GM19351 (cell line): ENCODE results near the gene INAFM2.
A peak's percentile ranks its signal among the peaks of the same experiment; 100 is the strongest.

Experiments
- ATAC-seq: cut with Tn5 transposase; IDR thresholded peaks from one replicate; pipeline ENCODE4 v1.9.1; 2021; ENCODE audit warnings: mild to moderate bottlenecking, moderate library complexity; ENCODE audit not compliant: unreplicated experiment

Gene INAFM2

GRCh38 chr15:40323239-40323952, at the start of gene INAFM2:
Gene INAFM2 (plus strand): TSS chr15:40323692. CDS start chr15:40324056, 364 bp downstream.
- peak; percentile 80 for ATAC-seq

DNA sequence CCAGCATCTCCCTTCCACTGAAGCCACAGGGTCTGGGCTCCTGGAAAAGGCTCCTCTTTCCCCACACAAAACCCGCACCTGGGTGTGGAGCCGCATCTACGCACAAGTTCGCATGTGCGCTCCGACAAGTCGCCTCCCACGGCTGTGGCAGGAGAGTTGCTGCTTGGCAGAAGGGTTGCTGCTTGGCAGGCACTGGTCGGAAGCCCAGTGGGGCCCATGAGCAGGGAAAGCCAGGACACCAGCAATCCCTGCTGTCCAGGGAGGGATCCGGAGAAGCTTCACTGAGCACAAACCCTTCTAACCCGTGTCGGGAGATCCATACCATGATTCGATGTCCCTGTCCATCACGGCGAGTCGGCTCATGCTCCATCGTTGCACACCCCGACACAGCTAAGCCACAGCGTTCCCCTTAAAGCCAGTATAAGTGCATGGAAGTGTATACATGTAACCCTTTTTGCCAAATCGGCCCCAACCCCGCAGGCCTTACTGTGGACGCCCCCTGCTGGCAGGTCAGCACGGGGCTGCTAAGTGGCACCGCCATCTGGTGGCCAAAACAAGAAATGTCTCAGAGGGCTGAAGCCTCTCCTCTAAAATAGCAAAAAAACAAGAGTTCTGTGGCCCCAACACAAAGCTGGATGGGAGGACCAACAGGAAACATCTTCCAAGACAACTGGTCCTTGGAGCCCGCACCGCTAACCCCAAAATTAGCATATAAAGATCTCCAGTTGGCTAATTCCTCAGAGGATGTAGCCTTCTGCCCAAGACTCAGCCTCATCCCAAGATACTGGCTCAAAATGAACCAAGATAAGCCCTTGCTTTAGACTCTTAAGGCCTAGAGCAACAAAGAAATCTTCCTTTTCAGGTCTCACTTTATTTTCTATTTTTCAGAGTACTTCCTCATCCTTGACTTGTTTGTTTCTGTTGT, 48.9 kb upstream of the INAFM2 start:
- ATAC-seq = peak; percentile 54

GRCh38 chr15:40275523-40275922, 48.0 kb upstream of the INAFM2 start:
- ATAC-seq = no peak

- ATAC-seq = no peak
Observed at GRCh38 chr15:40275954-40276353, 47.5 kb upstream of the INAFM2 start.

DNA sequence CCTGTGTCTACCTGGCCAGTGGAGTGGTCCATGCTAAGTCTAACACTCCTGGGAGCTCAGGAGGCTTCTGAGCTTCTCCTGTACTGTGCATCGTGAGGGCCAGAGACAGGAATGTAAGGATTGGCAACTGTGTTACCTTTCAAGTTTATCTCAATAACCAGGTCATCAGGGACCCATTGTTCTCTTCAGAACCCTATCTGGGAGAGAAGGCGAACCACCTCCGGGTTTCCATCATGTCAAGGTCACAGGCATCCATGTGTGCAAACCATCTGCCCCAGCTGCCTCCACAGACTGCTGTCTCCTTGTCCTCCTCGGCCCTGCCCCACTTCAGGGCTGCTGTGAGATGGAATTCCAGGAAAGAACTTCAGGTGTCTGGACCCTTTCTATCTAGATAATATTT, 46.6 kb upstream of the INAFM2 start:
- no peak for ATAC-seq

- no peak for ATAC-seq
Observed at GRCh38 chr15:40277471-40277870, 46.0 kb upstream of the INAFM2 start.

DNA sequence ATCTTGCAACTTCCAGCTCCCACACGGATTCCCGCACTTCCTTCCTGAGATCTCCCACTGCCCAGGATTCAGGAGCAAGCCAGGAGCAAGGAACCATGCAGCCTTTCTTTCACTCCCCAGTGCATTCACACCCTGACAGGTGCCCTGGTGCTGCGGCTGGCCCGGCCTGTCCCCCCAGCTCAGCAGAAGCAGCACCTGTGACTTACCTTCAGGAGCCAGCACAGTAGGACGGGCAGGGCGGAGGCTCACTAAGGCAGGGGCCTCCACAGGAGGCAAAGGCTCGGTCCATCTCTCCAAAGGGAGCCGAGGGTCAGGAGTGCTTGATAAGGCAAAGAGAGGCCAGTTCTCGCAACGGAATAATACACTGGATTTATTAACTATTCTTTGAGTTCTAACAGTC, 45.5 kb upstream of the INAFM2 start:
- ATAC-seq = no peak

DNA sequence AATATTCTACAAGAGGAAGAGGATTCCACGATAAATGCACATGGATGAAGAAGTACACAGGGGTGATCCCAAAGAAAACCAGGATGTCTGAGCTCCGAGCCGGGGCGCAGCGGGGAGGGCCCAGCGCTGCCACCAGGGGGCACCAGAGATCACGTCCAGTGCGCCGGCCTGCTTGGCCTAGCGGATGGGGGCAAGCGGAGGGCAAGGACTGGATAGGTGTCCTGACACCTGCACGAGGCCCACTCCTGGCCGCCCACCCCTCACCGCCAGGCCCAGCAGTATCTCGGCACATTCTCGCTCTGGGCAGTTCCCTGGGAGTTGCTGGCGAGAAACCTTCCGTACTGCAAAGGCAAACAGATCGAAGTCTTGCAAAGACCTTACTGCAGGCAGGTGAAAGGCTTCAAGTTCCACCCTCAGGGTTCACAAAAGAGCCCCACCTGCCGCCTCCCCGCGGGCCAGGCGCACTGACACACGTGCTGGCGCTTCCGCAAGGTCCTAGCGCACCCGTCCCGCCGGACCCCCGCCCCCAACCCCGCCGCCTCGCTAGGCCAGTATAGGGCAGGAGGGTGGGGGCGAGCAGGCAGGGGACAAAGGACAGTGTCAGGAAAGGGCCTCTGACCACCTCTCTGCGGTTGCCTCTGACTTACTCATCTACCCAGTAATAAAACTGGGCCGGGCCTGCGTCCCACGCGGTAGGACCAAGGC, 43.9 kb upstream of the INAFM2 start:
- ATAC-seq = no peak

- no peak for ATAC-seq
Observed at GRCh38 chr15:40280260-40281056, 43.0 kb upstream of the INAFM2 start.

DNA sequence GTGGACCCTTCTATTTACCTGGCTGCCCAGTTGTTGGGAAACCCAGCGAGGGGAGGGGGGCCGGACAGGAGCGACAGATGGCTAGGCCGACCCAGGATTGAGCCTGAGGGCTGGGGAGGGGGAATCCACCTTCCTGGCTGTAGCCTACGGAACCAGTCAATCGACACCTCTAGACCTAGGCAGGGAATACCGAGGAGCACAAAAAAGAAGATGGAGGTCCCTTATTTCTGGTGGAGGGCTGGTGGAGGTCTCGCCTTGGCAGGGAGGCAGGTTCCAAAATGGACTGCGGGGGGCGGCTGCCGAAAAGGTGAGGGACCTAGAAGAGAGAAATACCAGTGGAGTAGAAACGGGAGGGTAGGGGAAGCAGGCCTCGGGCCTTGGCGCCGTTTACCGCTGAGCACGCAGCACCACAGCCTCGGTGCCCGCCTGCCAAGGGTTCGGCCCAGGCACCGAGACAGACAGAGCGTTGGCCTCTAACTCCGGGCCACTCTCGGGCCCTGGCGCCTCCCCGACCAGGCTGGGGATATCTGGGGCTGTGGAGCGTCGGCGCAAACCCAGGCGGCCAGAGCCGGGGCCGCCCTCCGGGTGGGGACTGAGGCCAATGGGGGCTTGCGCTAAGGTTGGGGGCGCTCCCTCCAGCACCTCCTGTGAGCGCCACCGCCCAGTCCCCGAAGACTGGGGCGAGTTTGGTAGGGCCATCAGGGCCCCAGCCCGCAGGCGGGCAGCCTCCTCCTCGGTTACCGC, 42.3 kb upstream of the INAFM2 start:
- no peak for ATAC-seq

- ATAC-seq = no peak
Observed at GRCh38 chr15:40281801-40282146, 41.7 kb upstream of the INAFM2 start.

GRCh38 chr15:40282147-40282868, 41.2 kb upstream of the INAFM2 start:
- no peak for ATAC-seq

DNA sequence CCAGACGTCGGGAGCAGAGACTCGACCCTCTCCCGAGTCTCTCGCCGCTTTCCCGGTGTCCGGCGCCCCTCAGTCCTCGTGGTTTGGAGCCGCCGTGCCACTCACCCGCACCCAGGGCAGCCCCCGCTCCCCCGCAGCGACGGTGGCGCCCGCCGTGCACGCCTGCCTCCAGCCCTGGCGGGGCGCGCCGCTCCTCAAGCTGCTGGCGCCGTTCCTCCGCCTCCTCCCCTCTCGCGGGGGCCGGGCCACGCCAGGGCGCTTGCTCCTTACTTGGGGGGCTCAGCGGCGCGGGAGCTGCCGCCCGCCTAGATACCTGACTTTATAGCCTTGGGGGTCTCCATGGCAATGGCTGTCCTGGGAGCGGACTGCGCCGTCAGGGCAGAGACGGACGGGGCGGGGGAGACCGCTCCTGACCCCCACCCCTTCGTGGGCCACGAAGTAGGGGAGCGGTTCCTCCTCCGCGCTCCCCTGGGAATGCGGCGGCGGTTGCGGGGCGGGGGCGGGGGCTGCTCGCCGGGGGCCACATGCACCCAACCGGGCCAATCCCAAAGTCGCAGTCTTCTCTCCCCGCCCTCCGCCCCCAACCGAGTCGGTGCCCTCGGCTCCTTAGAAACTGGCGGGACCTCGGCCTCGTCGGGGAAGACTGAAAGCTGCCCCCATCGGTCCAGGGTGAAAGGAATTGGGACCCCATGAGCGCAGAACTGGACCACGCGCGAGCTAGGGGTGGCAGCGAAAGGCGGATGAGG, 40.5 kb upstream of the INAFM2 start, which contains the start of gene ANKRD63:
Gene ANKRD63, minus strand, starts transcription at position 196 of the 746 bp plus-strand sequence. CDS start 478 bp downstream, outside the sequence.
- no peak for ATAC-seq

GRCh38 chr15:40283615-40284300, 39.7 kb upstream of the INAFM2 start:
- no peak for ATAC-seq

- ATAC-seq = no peak
Observed at GRCh38 chr15:40285151-40285550, 38.3 kb upstream of the INAFM2 start.

- ATAC-seq = no peak
Observed at GRCh38 chr15:40285554-40286011, 37.9 kb upstream of the INAFM2 start.

DNA sequence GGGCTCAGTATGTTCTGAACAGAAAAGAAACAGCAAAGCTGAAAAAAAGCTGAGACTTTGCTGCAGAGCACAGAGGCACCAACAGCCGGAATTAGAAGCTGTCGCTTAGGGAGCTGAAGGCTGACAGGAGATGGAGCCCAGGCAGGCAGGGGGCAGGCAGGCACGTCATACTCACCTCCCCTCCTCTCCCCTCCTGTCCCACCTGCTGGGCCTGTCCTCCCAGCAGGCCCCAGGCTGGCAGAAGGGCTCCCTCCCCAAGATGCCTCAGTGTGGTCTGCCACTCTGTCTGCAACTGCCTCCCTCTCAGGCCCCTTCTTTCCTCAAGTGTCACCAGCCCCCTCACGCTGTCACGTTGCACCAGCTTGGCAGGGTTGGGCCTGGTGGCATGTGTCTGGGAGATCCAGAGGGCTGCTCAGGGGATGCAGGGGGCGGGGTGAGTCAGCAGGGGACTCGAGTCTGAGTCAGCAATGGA, 37.4 kb upstream of the INAFM2 start:
- no peak for ATAC-seq

- ATAC-seq = no peak
Observed at GRCh38 chr15:40286794-40287193, 36.7 kb upstream of the INAFM2 start.
